ENCODE data around the gene IGF1R. TPM values are rescaled to one million over a fixed set of nuclear protein-coding genes. Genes with fewer than 3 reads are reported as not detected.

Gene IGF1R
- total RNA-seq, 2 donors from 2014 or later, result 32.1 to 64.1 TPM

DNA sequence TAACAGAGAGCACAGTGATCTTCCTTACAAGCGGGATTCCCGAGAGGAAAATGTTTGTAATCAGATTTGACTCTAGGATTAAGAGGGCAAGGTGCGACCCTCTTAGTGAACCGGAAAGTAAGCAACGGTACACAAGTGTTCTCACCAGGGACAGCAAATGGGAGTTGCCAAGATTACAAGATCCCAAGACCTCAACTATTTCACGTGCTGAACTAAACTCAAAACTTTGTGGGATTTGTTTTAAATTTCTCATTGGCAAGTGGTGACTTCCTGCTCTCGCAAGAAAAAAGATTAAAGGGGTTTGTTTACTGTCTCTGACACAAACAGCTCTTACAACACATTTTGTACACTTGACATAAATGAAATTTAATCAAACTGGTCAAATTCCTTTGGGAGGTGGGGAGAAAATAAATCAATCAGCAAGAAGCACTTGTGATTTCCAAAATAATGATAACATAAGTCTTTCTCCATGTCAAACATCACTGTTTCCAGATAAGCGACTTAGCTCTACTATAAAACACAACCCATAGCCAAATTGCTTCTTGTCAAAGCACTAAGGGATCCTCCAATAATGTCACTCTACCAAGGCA, 361.5 kb downstream of the IGF1R start:
- no peaks in the 10 kb centered on the region for H3K36me3 ChIP-seq
- H3K27ac ChIP-seq, result no peak overlapping the region
- TF ChIP-seq, protein P1, sequence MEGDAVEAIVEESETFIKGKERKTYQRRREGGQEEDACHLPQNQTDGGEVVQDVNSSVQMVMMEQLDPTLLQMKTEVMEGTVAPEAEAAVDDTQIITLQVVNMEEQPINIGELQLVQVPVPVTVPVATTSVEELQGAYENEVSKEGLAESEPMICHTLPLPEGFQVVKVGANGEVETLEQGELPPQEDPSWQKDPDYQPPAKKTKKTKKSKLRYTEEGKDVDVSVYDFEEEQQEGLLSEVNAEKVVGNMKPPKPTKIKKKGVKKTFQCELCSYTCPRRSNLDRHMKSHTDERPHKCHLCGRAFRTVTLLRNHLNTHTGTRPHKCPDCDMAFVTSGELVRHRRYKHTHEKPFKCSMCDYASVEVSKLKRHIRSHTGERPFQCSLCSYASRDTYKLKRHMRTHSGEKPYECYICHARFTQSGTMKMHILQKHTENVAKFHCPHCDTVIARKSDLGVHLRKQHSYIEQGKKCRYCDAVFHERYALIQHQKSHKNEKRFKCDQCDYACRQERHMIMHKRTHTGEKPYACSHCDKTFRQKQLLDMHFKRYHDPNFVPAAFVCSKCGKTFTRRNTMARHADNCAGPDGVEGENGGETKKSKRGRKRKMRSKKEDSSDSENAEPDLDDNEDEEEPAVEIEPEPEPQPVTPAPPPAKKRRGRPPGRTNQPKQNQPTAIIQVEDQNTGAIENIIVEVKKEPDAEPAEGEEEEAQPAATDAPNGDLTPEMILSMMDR (IDR thresholded peaks at IDR 0.05), result no peak
- no peak overlapping the region for H3K4me3 ChIP-seq
- DNase-seq (ENCODE audit: low spot score), result no peak
- no peaks in the 10 kb centered on the region for H3K4me1 ChIP-seq
- H3K27me3 ChIP-seq, result no peaks in the 10 kb centered on the region
- H3K9me3 ChIP-seq, result no peaks in the 10 kb centered on the region

DNA sequence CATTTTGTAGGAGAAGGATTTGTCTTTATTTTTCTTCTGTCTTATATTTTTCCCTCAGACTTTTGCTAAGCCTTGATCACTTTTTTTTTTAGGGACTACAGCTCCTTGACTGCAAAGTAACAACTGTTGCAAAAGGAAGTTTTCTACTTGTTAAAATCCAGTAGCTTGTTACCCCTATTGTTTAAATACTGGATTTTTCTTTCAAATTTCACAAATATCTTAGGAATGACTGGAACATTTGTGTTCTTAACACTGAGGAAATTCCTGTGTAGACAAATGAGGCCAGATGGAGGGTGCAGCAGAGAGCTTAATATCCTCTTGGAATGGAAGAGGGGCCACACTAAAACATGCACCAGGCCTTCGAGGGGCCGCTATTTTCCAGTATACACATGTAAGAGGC, 362.4 kb downstream of the IGF1R start:
- Histone ChIP-seq H3K4me3 (no peak overlapping the region), H3K9me3 (no peaks in the 10 kb centered on the region), H3K36me3 (no peaks in the 10 kb centered on the region), H3K4me1 (peaks cover 0 to 6% of the 10 kb centered on the region in 2 donors), H3K27me3 (no peaks in the 10 kb centered on the region), H3K27ac (no peak overlapping the region)
- no peak for DNase-seq (ENCODE audit: low spot score)
- TF ChIP-seq, protein P1 (IDR thresholded peaks at IDR 0.05), result no peak

Small RNAs within 50 kb of the gene (microRNA-seq; reads per million reads assigned to microRNA genes)
- 0.71 to 1.4 reads per million in 2 donors for gene MIR4714 (ENCODE audit: borderline number of aligned reads in 2 of 2, borderline replicate concordance in 1 of 2)

Measured in right atrium auricular region (tissue), 2 donors.